ENCODE measurements around the gene MT1X.

MT1X gene

DNA sequence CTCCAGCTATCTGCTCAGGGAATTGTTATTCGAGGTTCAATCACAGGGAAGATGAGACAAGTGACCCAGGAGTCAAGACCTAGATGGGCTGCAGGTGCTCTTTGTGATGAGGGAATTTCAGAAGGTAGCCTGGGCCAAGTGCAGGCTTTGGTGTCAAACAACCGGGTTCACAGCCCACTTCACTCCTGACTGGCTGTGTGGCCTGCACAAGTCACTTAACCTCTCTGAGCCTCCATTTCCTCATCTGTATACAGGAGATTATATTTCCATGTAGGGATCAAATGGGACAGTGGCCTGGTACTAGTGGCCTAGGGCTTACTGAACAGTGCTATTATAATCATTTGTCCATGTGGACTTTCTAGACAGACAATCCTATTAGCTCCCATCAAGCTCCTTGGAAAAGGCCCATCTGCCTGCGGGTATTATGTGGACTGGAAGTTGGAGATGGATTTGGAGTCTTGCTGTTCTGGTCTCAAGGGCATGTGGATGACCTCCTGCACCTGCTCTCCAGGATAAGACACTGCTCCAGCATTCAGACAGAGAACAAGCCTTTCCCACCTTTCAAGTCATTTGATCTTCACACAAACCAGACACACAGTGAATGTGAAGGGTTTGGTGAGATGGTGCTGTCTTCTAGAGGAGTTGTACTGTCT, 3.1 kb upstream of the MT1X start:
- DNase-seq (ENCODE audit: low read depth in 3 of 3), result no peak

DNA sequence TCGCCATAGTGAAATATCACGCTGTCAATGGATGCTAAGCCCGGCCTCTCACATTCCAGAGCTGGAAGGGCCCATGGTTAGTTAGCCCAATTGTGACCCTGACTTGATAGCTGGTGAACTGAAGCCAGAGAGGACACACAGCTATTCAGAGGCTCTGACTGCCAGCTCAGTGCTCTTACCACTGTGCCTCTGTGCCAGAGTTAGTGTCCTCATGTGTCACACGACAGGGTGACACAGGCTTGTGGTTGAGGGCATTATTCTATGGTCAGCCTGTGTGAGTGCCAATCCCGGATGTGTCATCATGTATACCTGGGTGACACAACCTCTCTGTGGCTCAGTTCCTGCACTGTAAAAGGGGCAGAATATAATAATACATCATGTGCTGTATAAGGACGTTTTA, 2.5 kb upstream of the MT1X start:
- DNase-seq (ENCODE audit: low read depth in 3 of 3), result no peak

DNA sequence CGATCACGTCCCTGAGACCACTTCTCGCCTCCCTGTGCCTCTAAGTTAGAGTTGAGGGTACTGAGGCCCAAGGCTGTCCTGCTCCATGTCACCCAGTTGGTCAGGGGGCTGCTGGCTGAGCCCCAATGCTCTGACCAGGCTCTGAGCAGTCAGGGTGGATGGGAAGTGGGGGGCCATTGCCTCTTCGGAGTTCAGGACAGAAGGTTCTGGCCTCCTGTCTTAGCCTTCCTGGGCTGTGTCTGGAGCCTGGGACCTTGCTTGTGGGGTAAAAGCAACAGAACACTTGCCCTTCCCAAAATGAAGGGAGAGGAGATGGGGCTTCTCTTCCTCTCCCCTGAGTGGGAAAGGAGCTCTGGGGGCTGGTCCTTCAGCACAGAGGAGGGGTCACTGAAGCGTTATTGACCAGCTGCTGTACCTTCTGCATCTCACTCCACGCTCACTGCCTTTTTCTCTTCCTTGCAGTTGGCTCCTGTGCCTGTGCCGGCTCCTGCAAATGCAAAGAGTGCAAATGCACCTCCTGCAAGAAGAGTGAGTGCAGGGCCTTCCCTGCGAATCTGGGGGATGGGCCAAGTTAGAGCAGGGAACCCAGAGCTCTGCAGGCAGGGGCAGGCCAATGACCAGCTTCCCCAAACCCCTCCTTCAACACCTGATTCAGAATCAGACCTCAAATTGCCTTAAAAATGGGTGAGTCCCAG, 580 bp downstream of the MT1X start:
- DNase-seq (ENCODE audit: low read depth in 3 of 3), result no peak

DNA sequence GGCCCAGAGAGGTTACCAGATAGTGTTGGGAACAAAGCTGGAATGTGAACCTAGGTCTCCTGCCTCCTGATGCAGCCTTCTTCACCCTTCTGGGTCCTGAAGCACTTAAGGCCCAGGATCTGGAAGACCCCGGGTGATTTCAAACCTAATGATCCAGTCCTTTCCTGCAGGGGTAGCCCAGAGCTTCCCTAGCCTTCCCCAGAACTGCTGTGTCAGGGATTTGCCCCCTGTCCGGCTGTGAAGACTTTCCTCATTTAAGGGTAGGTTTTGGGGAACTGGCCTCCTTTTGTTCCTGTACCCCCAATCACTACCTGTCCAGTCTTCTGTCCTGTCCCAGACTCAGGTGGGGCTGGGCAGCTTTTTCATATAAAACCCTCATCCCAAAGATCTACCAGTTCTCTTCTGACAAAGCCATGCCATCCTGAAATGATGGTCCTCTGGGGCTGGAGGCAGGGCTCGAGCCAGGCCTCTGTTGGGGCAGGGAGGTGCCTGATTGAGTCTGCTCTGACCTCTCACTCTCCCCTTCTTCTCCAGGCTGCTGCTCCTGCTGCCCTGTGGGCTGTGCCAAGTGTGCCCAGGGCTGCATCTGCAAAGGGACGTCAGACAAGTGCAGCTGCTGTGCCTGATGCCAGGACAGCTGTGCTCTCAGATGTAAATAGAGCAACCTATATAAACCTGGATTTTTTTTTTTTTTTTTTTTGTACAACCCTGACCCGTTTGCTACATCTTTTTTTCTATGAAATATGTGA, 1.3 kb downstream of the MT1X start:
- no peak for DNase-seq (ENCODE audit: low read depth in 3 of 3)

DNA sequence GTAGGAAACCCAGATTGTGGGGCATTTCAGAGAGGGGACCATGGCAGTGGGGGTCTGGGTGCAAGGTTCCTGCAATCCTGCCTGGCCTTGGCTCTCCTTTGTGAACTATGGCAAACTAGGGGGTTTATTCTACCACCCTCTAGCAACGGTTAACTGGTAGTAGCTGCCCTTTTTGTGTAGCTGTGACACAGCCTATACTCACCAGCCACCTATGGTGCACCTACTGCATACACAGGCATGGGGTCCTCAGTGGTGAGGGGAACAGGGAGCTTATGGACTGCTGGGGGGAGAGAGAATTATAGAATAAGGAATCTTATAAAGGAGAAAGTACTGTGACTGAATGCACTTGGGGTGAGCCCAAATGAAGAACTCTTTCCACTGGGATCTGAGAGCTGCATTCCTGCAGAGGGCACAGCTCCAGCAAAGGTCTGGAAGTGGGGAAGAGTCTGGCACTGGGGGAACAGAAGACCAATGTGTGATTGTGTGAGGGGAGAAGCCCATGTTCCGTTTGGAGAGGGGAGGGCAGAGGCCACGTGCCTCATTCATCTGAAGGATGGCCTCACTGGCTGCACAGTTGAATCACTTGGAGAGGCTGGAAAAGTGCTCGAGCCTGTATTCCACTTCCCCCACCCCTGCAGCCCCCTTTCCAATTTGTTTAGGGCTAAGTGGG, 2.1 kb downstream of the MT1X start:
- no peak for DNase-seq (ENCODE audit: low read depth in 3 of 3)

DNA sequence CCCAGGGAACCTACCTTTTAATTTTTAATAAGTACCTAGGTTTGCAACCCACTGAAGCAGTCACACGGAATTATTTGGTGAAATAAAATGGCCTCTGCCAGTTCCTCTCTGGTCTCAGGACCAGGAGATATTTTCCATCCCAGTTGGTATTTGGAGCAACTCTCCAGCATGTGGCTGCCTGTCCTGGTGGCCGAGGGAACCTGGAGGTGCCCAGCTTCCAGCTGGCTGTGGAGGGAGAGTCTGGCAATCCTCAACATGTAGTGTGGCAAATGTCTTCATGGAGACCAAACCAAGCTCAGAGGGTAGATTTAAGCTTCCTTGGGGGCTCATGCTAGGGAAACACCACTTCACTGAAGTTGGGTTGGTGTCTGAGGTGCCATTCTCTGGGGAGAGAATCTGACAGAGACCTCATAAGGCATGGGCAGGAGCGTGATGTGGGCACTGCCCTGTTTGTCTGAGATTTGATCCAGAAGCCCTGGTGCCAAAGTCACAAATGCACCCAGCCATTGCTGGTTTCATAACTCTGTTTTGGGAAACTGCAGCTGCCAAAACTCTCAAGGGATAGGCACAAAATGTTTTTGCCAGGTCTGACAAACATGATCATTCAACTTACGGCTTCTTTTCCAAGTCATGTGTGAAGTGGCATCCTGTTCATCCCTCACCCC, 2.8 kb downstream of the MT1X start:
- DNase-seq (ENCODE audit: low read depth in 3 of 3), result no peak

DNA sequence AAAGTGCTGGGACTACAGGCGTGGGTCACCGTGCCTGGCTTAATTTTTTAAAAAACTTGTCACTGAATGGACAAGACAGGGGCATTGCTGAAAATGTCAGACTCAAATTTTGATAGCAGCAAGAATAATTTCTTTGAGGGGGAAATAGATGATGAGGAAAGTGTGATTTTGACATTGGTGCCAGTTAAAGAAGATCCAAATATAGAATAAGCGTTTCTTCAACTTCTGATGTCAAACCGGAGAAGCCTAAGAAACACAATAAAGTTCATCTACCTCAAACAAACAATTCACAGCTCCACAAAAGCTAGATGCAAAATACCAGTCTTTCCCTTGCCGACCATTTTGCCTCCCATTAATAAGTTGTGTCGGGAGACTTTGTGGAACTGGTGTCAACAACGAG, 4.5 kb downstream of the MT1X start:
- DNase-seq (ENCODE audit: low read depth in 3 of 3), result no peak

DNA sequence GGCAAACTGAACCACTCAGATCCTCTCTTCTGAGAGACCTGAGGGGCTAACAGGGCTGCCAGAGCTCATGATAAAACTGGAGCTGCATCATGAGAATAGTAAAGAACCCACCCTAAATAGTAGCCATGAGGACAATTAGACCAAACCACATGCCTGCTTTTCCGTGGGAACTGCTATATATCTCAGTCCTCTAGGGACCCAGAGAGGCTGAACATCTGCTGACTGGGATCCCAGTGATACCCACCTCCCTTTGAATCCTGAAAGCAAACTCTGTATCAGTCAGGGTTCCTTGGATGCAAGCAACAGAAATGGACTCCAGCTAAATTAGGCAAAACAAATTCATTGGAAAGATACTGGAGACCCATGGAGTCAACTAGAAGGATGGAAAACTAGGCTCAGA, 6.5 kb downstream of the MT1X start:
- DNase-seq (ENCODE audit: low read depth in 3 of 3), result no peak

DNA sequence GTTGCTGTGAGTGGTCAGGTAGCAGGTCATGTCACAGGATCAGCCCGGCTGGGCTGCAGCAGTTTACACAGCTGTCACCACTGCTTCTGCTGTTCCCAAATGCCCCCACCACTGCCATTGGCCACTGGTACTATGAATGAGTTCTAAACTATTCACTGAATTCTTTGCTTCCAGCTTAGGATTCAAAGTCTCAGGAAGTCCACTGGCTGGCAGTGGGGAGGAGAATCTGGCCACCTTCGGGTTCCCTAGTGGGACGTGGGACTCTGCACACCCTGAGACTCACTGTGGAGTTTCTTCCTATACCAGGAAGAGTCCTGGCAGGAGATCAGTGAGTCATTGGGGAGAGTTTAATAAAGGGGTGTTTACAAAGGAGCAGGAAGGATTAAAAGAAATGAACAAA, 6.9 kb downstream of the MT1X start:
- no peak for DNase-seq (ENCODE audit: low read depth in 3 of 3)

DNA sequence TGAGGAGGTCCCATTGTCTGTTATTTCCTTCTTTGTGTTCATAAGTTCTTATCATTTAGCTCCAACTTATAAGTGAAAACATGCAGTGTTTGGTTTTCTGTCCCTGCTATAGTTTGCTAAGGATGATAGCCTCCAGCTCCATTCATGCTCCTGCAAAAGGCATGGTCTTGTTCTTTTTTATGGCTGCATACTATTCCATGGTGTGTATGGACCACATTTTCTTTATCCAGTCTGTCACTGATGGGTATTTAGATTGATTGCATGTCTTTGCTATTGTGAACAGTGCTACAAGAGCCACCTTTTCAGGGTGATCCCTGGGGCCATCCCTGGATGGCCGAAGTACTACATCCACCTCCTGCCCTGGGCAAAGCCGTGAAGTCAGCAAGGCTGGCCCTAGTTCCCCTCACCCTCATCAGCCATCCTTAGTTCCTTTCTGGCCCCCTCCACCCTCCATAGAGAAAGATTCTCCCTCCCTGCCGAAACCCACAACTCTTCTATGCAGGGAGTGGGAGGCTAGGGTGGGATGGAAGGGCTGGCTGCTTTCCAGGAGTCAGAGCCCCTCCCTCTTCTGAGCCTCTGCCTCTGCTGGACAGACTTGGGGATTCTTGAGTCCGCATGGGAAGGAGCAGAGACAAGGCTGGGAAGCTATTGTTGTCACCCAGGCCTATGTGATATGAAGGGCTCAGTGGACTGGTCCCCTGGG, 8.3 kb downstream of the MT1X start:
- DNase-seq (ENCODE audit: low read depth in 3 of 3), result no peak

DNA sequence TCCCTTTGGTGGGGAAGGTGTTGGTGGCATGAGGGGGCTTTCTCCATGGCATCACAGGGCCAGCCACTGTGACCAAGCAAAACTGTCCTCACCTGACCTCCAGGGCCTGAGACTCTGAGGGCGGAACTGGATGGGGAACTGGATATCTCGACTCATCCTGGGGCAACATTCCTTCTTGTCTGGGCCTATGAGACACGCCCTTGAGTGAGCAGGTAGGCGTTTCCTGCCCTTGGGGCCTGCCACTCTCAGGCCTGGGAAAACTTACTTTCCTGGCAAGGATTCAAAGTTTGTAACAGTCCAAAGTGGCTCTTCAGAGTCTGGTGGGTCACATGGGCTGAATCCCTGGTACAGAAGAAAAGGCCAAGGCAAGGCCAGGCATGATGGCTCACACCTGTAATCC, 9.6 kb downstream of the MT1X start:
- DNase-seq (ENCODE audit: low read depth in 3 of 3), result no peak

DNA sequence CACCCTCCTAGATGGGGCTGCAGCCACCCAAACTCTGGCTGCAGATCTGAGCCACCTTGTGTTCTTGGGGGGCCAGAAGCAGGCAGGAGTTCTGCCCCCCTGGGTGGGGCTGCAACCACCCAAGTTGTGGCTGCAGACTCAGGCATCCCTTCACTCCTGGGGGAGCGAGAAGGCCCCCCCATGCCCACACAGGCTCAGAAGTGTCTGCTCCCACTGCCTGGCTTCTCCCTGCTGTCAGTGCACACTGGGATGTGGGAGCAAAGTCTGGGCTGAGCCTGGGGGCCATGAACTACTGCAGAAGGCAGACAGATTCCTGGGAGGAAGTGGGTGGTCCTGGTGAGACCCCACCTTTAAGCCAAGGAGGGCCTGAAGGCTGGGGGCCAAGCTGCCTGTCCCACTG, 13.0 kb downstream of the MT1X start:
- DNase-seq (ENCODE audit: low read depth in 3 of 3), result no peak

DNA sequence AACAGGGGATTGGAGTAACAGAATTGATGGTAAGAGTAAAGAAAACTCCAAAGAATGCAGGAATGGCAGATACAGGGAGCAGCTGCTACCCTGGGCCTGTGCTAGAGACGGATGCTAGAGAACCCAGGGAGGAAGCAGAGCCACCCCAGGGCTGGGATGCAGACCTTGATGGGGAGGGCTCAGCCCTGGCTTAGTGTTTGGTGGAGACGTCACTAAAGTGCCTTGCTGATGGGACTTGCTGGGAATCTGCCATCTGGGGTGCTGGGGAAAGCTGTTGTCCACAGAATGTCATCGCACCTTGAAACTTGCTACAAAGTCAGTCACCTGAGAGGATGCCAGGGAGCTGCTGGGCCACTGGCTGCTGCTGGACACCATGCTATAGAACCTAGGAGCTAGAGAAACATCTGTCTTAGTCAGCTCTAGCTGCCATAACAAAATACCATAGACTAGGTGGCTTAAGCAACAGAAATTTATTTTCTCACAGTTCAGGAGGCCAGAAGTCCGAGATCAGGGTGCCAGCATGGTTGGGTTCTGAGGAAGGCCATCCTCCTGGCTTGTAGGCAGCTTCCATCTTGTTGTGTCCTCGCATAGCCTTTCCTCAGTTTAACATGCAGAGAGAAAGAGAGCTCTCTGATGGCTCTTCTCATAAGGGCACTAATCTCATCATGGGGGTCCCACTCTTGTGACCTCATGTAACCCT, 15.3 kb downstream of the MT1X start:
- DNase-seq (ENCODE audit: low read depth in 3 of 3), result no peak

DNA sequence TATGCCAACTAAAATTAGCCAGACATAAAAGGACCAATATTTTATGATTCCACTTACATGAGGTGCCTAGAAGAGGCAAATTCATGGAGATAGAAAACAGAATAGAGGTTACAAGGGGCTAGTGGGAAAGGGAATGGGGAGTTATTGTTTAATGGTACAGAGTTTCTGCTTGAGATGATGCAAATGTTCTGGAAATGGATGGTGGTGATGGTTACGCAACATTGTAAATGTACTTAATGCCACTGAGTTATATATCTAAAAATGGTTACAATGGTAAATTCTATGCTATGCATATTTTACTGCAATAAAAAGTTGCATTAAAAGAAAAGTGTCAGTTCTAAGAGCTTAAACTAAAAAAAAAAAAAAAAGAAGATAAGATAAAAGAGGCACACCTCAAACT, 17.9 kb downstream of the MT1X start:
- no peak for DNase-seq (ENCODE audit: low read depth in 3 of 3)

DNA sequence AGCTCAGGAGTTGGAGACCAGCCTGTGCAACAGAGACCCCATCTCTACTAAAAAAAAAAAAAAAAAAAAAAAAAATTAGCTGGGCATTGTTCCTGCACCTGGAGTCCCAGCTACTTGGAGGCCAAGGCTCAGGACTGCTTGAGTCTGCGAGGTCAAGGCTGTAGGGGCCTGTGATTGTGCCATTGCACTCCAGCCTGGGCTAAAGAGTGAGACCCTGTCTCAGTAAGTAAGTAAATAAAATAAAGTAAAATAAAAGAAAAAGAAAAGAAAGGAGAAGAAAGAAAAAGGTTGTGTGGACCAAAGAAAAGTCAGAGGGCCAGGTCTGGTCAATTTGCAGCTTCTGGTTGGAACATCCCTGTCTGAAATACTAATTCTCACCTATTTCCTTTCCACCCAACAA, 18.4 kb downstream of the MT1X start:
- no peak for DNase-seq (ENCODE audit: low read depth in 3 of 3)

DNA sequence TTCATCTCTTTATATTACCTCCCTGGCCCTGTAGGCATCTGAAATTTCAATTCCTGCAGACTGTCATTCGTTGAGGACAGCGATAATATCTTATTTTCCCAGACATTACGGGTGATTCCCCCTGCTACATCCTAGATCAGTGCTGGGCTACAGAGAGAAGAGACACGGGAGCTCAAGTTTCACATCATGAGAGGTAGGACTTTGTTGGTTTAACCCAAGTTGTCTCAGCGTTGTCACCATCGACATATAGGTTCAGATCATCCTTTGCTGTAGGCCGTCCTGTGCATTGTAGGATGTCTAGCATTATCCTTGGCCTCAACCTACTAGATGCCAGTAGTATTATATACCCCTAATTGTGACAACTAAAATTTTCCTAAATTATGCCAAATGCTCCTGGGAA, 19.3 kb downstream of the MT1X start:
- no peak for DNase-seq (ENCODE audit: low read depth in 3 of 3)

DNA sequence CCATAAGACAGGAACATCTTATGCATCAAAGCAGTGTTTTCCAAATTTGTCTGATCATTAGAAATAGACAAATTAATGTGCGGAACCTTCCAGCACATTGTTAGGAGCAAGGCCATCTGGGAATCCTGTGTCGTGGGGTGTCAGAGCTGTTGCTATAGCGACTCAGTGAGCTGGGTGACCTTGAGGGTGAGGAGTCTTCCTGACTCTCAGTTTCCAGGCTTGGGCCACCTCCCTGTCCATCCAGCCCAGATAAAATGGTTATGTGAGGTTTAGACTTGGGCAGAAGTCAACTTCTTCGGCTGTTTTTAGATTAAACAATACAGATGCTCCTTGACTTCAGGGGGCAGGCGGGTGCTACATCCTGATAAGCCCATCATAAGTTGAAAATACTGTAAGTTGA, 20.6 kb downstream of the MT1X start:
- DNase-seq (ENCODE audit: low read depth in 3 of 3), result no peak

DNA sequence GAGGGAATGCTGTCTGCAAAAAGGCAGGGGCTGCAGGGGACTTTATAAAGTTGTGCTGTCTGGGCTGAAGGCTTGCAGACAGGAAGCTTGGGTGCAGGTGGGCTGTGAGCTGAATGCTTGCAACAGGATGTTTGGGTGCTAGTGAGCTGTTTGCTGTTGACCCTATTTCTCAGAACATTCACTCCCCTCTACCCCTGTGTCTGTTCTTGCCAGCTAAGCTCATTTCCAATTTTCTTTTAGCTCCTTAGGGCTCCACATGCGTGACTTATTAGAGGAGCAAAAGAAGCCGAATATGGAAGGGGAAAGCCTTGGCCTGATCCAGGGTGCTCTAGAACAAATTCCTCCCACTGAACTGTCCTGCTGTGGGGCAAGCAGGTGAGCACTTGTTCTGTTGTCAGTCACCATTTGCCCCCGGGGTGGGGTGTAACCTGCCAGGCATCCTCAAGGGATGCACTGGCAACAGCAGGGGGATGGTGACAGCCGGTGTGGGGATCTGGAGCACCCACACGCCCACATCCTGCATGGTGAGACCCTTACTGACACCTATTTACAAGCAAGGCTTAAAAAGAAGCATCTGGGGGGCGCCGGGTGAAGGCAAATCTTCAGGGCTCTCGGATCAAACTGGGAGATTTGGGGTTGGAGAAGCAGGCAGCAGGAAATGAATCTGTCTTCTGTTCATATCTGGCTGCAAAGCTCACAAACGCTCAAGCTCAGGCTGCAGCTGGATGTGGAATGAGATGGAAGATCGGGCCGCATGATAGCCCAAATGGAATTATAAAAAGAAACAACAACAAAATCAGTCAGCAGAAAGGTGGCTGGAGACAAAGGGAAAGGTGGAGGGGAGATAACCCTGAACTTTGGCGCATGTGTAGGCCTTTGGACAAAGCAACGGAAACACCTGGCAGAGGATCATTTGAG, 26.5 kb downstream of the MT1X start:
- DNase-seq (ENCODE audit: low read depth in 3 of 3), result no peak

DNA sequence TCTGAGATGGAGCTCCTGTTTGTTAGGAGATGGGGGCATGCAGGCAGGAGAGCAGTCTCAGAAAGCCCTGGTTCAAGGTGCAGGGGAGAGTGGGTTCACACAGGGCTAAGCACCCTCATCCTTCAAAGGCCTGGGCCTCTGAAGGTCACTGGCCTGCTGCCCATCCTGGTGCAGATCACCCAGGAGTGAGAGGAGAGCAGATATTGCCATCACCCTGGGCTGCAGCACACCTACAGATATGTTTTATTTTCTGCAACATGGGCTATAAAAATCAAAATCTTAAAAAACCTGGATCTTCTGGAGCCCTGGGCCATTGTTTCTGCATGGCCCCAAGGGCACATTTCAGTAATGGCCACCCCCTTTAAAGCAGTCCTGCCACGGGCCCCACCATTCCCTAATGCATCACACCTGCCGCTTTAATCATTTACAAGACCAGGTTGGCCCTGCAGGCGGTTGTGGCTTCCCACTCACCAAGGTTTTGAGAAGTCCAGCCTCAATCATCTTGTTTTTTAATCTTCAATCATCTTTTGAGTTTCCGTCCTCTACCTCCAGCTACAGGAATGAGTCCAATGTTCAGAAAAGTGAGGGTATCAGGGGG, 27.3 kb downstream of the MT1X start:
- DNase-seq (ENCODE audit: low read depth in 3 of 3), result no peak
